Gastrocnemius medialis (tissue), 4 donors: ENCODE measurements around the gene NFE2L3.

Source experiments
- CTCF ChIP-seq, 5 experiments: fragments of 450-650 bp in 3 of 5; fragments of 200-600 bp in 2 of 5; sonication (generic) in 2 of 5; IDR thresholded peaks in 4 of 5; conservative IDR thresholded peaks in 1 of 5; 1 replicate in 4 of 5; 2 replicates in 1 of 5; pipeline ENCODE4 v1.5.1; 2016 to 2019; ENCODE audit warnings: antibody characterized with exemption in 5 of 5, mild to moderate bottlenecking in 3 of 5, moderate library complexity in 3 of 5
- POLR2A ChIP-seq, 2 donors: fragments of 450-650 bp; IDR thresholded peaks; one replicate each; pipeline ENCODE4 v1.6.1; 2017; ENCODE audit warnings: antibody characterized with exemption in 2 of 2, mild to moderate bottlenecking in 2 of 2, moderate library complexity in 2 of 2

DNA sequence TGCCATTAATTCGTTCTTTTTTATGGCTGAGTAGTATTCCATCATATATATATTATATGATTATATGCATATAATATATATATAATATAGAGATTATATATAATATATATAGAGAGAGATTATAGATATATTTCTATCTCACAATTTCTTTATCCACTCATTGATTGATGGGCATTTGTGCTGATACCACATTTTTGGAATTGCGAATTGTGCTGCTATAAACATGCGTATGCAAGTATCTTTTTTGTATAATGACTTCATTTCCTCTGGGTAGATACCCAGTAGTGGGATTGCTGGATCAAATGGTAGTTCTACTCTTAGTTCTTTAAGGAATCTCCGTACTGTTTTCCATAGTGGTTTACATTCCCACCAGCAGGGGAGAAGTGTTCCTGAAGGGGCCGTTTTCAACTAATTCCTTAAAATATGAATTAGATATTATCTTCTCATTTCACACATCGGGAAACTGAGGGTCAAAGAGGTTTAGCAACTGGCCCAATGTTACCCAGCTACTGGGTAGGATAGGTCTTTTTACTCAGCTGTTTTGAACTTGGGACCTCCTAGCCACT, 16.5 kb downstream of the NFE2L3 start:
- TF ChIP-seq CTCF (IDR thresholded peaks at IDR 0.05 in 4 of 5, conservative IDR thresholded peaks at IDR 0.05 in 1 of 5) (no peak), POLR2A (IDR thresholded peaks at IDR 0.05) (no peak)
